Adrenal gland (tissue), 5 donors: ENCODE measurements around the gene FOLH1.
"Not testable (repeated sequence)": the region's sequence is repeated elsewhere in the genome, so short reads cannot be mapped to it uniquely, and the experiment has no call there.

Experiments used
- POLR2A ChIP-seq, 2 donors: fragments of 450-650 bp; IDR thresholded peaks; one replicate each; pipeline ENCODE4 v1.6.1; 2017; ENCODE audit warnings: antibody characterized with exemption in 2 of 2, mild to moderate bottlenecking in 2 of 2, moderate library complexity in 1 of 2
- TF ChIP-seq, protein P1 (sequence below), 6 experiments: fragments of 450-650 bp in 4 of 6; fragments of 200-600 bp in 2 of 6; sonication (generic) in 1 of 6; IDR thresholded peaks; 1 replicate in 5 of 6; 2 replicates in 1 of 6; pipeline versions ENCODE4 v1.5.1 to v1.8.0; 2016 to 2021; ENCODE audit warnings: antibody characterized with exemption in 6 of 6, mild to moderate bottlenecking in 2 of 6, moderate library complexity in 1 of 6
- donor health status: DM: no; HTN: no; CAD: no.

DNA sequence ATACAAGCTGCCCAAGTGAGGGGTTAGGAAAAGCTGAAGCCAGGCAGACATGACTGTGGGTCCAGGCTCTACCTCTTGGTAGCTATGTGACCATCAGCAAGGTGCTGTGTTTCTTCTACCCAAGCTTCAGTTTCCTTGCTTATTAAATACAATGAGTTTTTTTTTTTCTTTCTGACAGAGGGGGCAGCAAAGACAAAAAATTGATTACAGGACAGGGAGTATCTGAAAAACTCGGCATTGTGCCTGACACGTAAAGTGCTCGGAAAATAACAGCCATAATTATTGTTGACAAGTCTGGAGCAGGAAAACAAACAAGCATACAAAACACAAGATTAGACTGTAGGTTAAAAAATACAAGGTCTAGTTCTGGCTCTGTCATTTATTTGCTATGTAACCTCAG lies 23.3 kb upstream of the FOLH1 start:
- TF ChIP-seq, protein P1, sequence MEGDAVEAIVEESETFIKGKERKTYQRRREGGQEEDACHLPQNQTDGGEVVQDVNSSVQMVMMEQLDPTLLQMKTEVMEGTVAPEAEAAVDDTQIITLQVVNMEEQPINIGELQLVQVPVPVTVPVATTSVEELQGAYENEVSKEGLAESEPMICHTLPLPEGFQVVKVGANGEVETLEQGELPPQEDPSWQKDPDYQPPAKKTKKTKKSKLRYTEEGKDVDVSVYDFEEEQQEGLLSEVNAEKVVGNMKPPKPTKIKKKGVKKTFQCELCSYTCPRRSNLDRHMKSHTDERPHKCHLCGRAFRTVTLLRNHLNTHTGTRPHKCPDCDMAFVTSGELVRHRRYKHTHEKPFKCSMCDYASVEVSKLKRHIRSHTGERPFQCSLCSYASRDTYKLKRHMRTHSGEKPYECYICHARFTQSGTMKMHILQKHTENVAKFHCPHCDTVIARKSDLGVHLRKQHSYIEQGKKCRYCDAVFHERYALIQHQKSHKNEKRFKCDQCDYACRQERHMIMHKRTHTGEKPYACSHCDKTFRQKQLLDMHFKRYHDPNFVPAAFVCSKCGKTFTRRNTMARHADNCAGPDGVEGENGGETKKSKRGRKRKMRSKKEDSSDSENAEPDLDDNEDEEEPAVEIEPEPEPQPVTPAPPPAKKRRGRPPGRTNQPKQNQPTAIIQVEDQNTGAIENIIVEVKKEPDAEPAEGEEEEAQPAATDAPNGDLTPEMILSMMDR (IDR thresholded peaks at IDR 0.05): not testable (repeated sequence)
- TF ChIP-seq POLR2A (IDR thresholded peaks at IDR 0.05): not testable (repeated sequence)
